Transverse colon (tissue), 3 donors: ENCODE measurements around the gene XRRA1.

Experiments used
- CTCF ChIP-seq, 5 experiments: fragments of 200-600 bp in 3 of 5; fragments of 450-650 bp in 2 of 5; sonication (generic) in 3 of 5; IDR thresholded peaks; 1 replicate in 2 of 5; 2 replicates in 3 of 5; pipeline ENCODE4 v1.5.1; 2016 to 2017; ENCODE audit warnings: antibody characterized with exemption in 5 of 5, inconsistent platforms in 3 of 5, mild to moderate bottlenecking in 2 of 5, moderate library complexity in 1 of 5
- POLR2A ChIP-seq: fragments of 450-650 bp; IDR thresholded peaks from one replicate; pipeline ENCODE4 v1.6.1; 2016; ENCODE audit warnings: antibody characterized with exemption, mild to moderate bottlenecking, moderate library complexity

- TF ChIP-seq CTCF (IDR thresholded peaks at IDR 0.05), result no peak
- no peak for TF ChIP-seq POLR2A
Observed at GRCh38 chr11:74932169-74932568, 16.7 kb downstream of the XRRA1 start.
